Dendritic cell treated with granulocyte-macrophage colony-stimulating factor and Interleukin-4, amounts not matched to agents 40 ng/mL and 50 ng/mL, for 4 days (primary cell): ENCODE measurements around the gene RHOBTB3.

Experiments used
- H3K27ac Mint-ChIP-seq: one replicate; pipeline ENCODE4 v1.8.0; 2022; ENCODE audit warnings: mild to moderate bottlenecking, mixed read lengths
- H3K27me3 Mint-ChIP-seq: one replicate; pipeline ENCODE4 v1.8.0; 2022; ENCODE audit warnings: mild to moderate bottlenecking, mixed read lengths
- H3K36me3 Mint-ChIP-seq: one replicate; pipeline ENCODE4 v1.8.0; 2022; ENCODE audit warnings: low read depth, mixed read lengths
- H3K4me1 Mint-ChIP-seq: one replicate; pipeline ENCODE4 v1.8.0; 2022; ENCODE audit warnings: low read depth, mixed read lengths
- H3K4me3 Mint-ChIP-seq: one replicate; pipeline ENCODE4 v1.8.0; 2022; ENCODE audit warnings: mild to moderate bottlenecking, moderate library complexity, mixed read lengths
- H3K9me3 Mint-ChIP-seq: one replicate; pipeline ENCODE4 v1.8.0; 2022; ENCODE audit warnings: mixed read lengths
- intact Hi-C: fragments of 100-400 bp; cut with micrococcal nuclease; formaldehyde crosslinking; loops from one replicate; pipeline ENCODE4 v1.15.0; 2022

Gene RHOBTB3

DNA sequence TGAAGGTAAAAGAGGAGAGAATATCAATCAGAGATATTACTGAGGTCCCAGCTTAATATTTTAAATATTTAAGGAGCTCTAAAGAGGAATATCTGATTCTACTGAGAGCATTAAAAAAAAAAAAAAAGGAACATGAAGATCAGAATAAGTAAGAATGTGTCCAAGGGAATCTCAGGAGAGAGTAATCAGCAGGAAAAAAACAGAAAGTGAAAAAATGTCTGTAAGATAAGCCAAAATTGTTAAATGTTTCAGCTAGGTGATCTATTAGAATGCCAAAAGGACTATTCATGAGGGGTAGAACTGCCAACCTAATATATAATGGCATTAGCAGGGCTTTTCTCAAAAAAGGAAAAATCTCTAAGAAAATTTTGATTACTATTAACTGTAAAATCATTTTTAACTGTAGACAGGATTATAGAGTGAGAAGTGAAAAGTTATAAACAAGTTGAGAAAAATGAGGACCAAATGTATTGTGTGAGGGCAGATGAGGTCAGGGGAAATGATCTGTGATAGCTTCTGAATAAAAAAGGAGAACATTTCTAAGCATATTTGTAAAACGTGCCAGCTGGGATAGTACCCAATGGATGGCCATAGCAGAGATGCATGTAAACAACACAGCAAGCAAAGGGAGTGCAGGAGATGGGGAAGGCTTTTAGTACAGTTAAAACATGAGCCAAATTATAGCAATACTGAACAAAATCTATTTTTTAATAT lies 9.4 kb upstream of the RHOBTB3 start:
- Mint-ChIP-seq H3K4me1 (no peaks in the 10 kb centered on the region), H3K36me3 (no peaks in the 10 kb centered on the region), H3K27ac (no peak overlapping the region), H3K27me3 (no peaks in the 10 kb centered on the region), H3K9me3 (no peaks in the 10 kb centered on the region), H3K4me3 (no peak overlapping the region)
- intact Hi-C loops, result no loop called here

- no peaks in the 10 kb centered on the region for H3K36me3 Mint-ChIP-seq
- no peaks in the 10 kb centered on the region for H3K27me3 Mint-ChIP-seq
- H3K27ac Mint-ChIP-seq, result no peak overlapping the region
- H3K4me1 Mint-ChIP-seq, result no peaks in the 10 kb centered on the region
- H3K9me3 Mint-ChIP-seq, result no peaks in the 10 kb centered on the region
- intact Hi-C loops, result no loop called here
- no peak overlapping the region for H3K4me3 Mint-ChIP-seq
These were observed 7.3 kb upstream of the RHOBTB3 start for GRCh38 chr5:95723632-95724369.

GRCh38 chr5:95725071-95725820 lies 5.9 kb upstream of the RHOBTB3 start:
- H3K4me1 Mint-ChIP-seq, result no peaks in the 10 kb centered on the region

GRCh38 chr5:95725937-95726810 lies 5.0 kb upstream of the RHOBTB3 start:
- intact Hi-C loops, result no loop called here
- Mint-ChIP-seq H3K4me1 (no peaks in the 10 kb centered on the region), H3K36me3 (no peaks in the 10 kb centered on the region), H3K27ac (no peak overlapping the region), H3K4me3 (no peak overlapping the region), H3K9me3 (no peaks in the 10 kb centered on the region), H3K27me3 (peaks cover 10% of the 10 kb centered on the region)

More at GRCh38 chr5:95725071-95725820, 5.9 kb upstream of the RHOBTB3 start:
- intact Hi-C loops, result no loop called here
- Mint-ChIP-seq H3K9me3 (no peaks in the 10 kb centered on the region), H3K36me3 (no peaks in the 10 kb centered on the region), H3K4me3 (no peak overlapping the region), H3K27me3 (peaks cover 3% of the 10 kb centered on the region), H3K27ac (no peak overlapping the region)

GRCh38 chr5:95726811-95727763 lies 4.0 kb upstream of the RHOBTB3 start:
- H3K27me3 Mint-ChIP-seq, result peaks cover 16% of the 10 kb centered on the region
- peaks cover 5% of the 10 kb centered on the region for H3K36me3 Mint-ChIP-seq
- H3K9me3 Mint-ChIP-seq, result no peaks in the 10 kb centered on the region
- H3K4me3 Mint-ChIP-seq, result no peak overlapping the region
- intact Hi-C loops, result no loop called here
- no peak overlapping the region for H3K27ac Mint-ChIP-seq
- peaks cover 6% of the 10 kb centered on the region for H3K4me1 Mint-ChIP-seq

- no peak overlapping the region for H3K4me3 Mint-ChIP-seq
- H3K4me1 Mint-ChIP-seq, result peaks cover 8% of the 10 kb centered on the region
- H3K9me3 Mint-ChIP-seq, result no peaks in the 10 kb centered on the region
- peaks cover 19% of the 10 kb centered on the region for H3K27me3 Mint-ChIP-seq
- H3K27ac Mint-ChIP-seq, result peak overlapping the region; percentile 7
- intact Hi-C loops, result no loop called here
- H3K36me3 Mint-ChIP-seq, result peaks cover 5% of the 10 kb centered on the region
These were observed 3.4 kb upstream of the RHOBTB3 start for GRCh38 chr5:95727764-95728191.

DNA sequence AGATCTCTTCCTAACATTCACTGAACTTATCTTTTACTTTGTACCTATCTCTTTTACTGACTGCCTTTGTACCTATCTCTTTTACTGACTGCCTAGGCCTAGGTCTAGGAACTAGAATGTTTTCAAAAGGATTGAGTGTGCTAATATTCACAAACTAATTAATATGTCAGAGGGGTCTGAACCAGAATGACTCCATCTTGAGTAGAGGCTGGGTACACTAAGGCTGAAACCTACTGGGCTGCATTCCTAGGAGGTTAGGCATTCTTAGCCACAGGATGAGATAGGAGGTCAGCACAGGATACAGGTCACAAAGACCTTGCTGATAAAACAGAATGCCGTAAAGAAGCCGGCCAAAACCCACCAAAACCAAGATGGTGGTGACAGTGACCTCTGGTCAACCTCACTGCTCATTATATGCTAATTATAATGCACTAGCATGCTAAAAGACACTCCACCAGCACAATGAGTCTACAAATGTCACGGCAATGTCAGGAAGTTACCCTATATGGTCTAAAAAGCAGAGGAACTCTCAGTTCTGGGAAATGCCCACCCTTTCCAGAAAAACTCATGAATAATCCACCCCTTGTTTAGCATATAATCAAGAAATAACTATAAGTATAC lies 2.5 kb upstream of the RHOBTB3 start:
- Mint-ChIP-seq H3K36me3 (peaks cover 5% of the 10 kb centered on the region), H3K27me3 (peaks cover 19% of the 10 kb centered on the region), H3K27ac (peak overlapping the region; percentile 7), H3K4me1 (peaks cover 8% of the 10 kb centered on the region), H3K9me3 (no peaks in the 10 kb centered on the region), H3K4me3 (no peak overlapping the region)
- intact Hi-C loops, result no loop called here

GRCh38 chr5:95729115-95730010 lies 1.8 kb upstream of the RHOBTB3 start:
- intact Hi-C loops, result no loop called here
- H3K4me3 Mint-ChIP-seq, result no peak overlapping the region
- H3K36me3 Mint-ChIP-seq, result peaks cover 5% of the 10 kb centered on the region
- H3K9me3 Mint-ChIP-seq, result no peaks in the 10 kb centered on the region
- peaks cover 8% of the 10 kb centered on the region for H3K4me1 Mint-ChIP-seq
- H3K27ac Mint-ChIP-seq, result no peak overlapping the region
- peaks cover 19% of the 10 kb centered on the region for H3K27me3 Mint-ChIP-seq

GRCh38 chr5:95730011-95730700 lies 980 bp upstream of the RHOBTB3 start:
- peak overlapping the region; percentile 83 for H3K4me3 Mint-ChIP-seq
- peaks cover 8% of the 10 kb centered on the region for H3K4me1 Mint-ChIP-seq
- peaks cover 19% of the 10 kb centered on the region for H3K27me3 Mint-ChIP-seq
- peak overlapping the region; percentile 74 for H3K27ac Mint-ChIP-seq
- no peaks in the 10 kb centered on the region for H3K9me3 Mint-ChIP-seq
- peaks cover 5% of the 10 kb centered on the region for H3K36me3 Mint-ChIP-seq
- intact Hi-C loops, result no loop called here

DNA sequence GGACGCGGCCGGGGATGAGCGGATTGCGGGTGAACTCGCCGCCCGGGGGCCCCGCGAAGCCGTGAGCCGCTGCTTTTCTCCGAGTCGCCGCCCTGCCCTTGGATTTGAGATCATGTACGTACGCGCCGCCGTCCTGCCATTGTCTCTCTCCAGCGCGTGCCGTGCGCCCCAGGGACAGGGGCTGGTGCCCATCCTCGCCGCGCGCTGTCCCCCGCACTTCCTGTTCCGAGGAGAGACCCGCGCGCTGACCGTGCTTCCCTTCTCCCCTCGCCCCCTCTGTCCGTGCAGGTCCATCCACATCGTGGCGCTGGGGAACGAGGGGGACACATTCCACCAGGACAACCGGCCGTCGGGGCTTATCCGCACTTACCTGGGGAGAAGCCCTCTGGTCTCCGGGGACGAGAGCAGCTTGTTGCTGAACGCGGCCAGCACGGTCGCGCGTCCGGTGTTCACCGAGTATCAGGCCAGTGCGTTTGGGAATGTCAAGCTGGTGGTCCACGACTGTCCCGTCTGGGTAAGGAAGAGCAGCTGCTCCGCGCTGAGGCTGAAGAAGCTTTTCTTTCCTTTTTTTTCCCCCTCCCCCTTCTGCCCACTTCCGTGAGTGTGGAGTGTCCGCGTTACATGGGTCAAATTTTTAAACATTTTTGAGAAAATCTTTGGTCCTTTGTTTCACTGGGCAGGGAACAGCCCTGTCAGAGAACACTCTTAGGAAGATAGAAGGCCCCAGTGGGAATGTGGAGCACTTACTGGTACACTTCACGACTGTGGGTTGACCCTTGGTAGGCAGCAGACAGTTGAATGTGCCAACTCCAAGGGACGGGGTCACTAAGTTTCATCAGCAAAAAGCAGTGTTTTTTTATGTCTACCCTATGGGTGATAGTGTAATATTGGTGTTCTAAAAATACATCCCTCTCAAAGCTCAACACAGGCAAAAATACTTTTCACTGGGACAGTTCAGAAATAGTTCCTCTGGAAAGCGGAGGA lies 727 bp downstream of the RHOBTB3 start:
- no peaks in the 10 kb centered on the region for H3K9me3 Mint-ChIP-seq
- intact Hi-C loops, result no loop called here
- peak overlapping the region; percentile 84 for H3K4me3 Mint-ChIP-seq
- peaks cover 19% of the 10 kb centered on the region for H3K27me3 Mint-ChIP-seq
- H3K36me3 Mint-ChIP-seq, result peaks cover 5% of the 10 kb centered on the region
- H3K4me1 Mint-ChIP-seq, result peaks cover 8% of the 10 kb centered on the region
- H3K27ac Mint-ChIP-seq, result peak overlapping the region; percentile 70
